ENCODE data around the gene ERICH6. TPM values are rescaled to one million over a fixed set of nuclear protein-coding genes. Genes with fewer than 3 reads are reported as not detected.
"Not testable (repeated sequence)": the region's sequence is repeated elsewhere in the genome, so short reads cannot be mapped to it uniquely, and the experiment has no call there.

The ERICH6 gene
- total RNA-seq, 1 experiment from 2014 or later, result not detected

GRCh38 chr3:150623945-150624344 is 79.8 kb downstream of the ERICH6 start:
- intact Hi-C loops (cut with micrococcal nuclease), result no loop called here

GRCh38 chr3:150622955-150623354 is 80.8 kb downstream of the ERICH6 start:
- peak; percentile 11 for DNase-seq (ENCODE audit: unreplicated experiment)
- H3K4me1 Mint-ChIP-seq (ENCODE audit: insufficient read depth, unreplicated experiment); intact Hi-C loops (cut with micrococcal nuclease); H3K9me3 Mint-ChIP-seq (ENCODE audit: unreplicated experiment); H3K4me3 Mint-ChIP-seq (ENCODE audit: unreplicated experiment); H3K27me3 Mint-ChIP-seq (ENCODE audit: insufficient read depth, unreplicated experiment); H3K27ac Mint-ChIP-seq (ENCODE audit: low read depth, unreplicated experiment); BruUV-seq (replicated peaks); POLR2A ChIA-PET; CTCF ChIA-PET: not testable (repeated sequence)
- peaks cover 20% of the 10 kb centered on the region for H3K36me3 Mint-ChIP-seq (ENCODE audit: insufficient read depth, unreplicated experiment)

More at GRCh38 chr3:150623945-150624344, 79.8 kb downstream of the ERICH6 start:
- POLR2A ChIA-PET, result interaction anchor here (0.6 to 0.8 kb wide), 2 partner anchors 79 to 214 kb away, joined by 3 read pairs; no protein-coding TSS in a partner anchor
- DNase-seq (ENCODE audit: unreplicated experiment), result no peak
- Mint-ChIP-seq H3K4me3 (ENCODE audit: unreplicated experiment) (no peak overlapping the region), H3K4me1 (ENCODE audit: insufficient read depth, unreplicated experiment) (peaks cover 7% of the 10 kb centered on the region), H3K36me3 (ENCODE audit: insufficient read depth, unreplicated experiment) (peaks cover 28% of the 10 kb centered on the region), H3K27ac (ENCODE audit: low read depth, unreplicated experiment) (no peak overlapping the region), H3K9me3 (ENCODE audit: unreplicated experiment) (no peaks in the 10 kb centered on the region), H3K27me3 (ENCODE audit: insufficient read depth, unreplicated experiment) (no peaks in the 10 kb centered on the region)
- no TSS peak for BruUV-seq (replicated peaks)
- no peak for TF ChIP-seq CTCF (IDR thresholded peaks at IDR 0.05; ENCODE audit: unreplicated experiment)
- CTCF ChIA-PET, result no interaction called here

- Mint-ChIP-seq H3K27me3 (ENCODE audit: insufficient read depth, unreplicated experiment) (no peaks in the 10 kb centered on the region), H3K9me3 (ENCODE audit: unreplicated experiment) (no peaks in the 10 kb centered on the region), H3K4me3 (ENCODE audit: unreplicated experiment) (no peak overlapping the region), H3K4me1 (ENCODE audit: insufficient read depth, unreplicated experiment) (peaks cover 7% of the 10 kb centered on the region), H3K36me3 (ENCODE audit: insufficient read depth, unreplicated experiment) (peaks cover under 1% of the 10 kb centered on the region), H3K27ac (ENCODE audit: low read depth, unreplicated experiment) (no peak overlapping the region)
- CTCF ChIA-PET, result no interaction called here
- POLR2A ChIA-PET, result no interaction called here
- BruUV-seq (replicated peaks), result no TSS peak
- no peak for DNase-seq (ENCODE audit: unreplicated experiment)
- TF ChIP-seq CTCF (IDR thresholded peaks at IDR 0.05; ENCODE audit: unreplicated experiment), result no peak
- intact Hi-C loops (cut with micrococcal nuclease), result no loop called here
These were observed 83.6 kb downstream of the ERICH6 start for GRCh38 chr3:150620002-150620689.

GRCh38 chr3:150613709-150614480 is 89.8 kb downstream of the ERICH6 start:
- POLR2A ChIA-PET, result interaction anchor here (0.6 to 1.1 kb wide), 2 partner anchors 11 to 43 kb away, joined by 3 to 4 read pairs; partner anchors contain the start of gene SELENOT
- Mint-ChIP-seq H3K4me1 (ENCODE audit: insufficient read depth, unreplicated experiment) (peaks cover 10% of the 10 kb centered on the region), H3K27ac (ENCODE audit: low read depth, unreplicated experiment) (no peak overlapping the region), H3K27me3 (ENCODE audit: insufficient read depth, unreplicated experiment) (no peaks in the 10 kb centered on the region), H3K4me3 (ENCODE audit: unreplicated experiment) (no peak overlapping the region), H3K9me3 (ENCODE audit: unreplicated experiment) (no peaks in the 10 kb centered on the region), H3K36me3 (ENCODE audit: insufficient read depth, unreplicated experiment) (peaks cover 28% of the 10 kb centered on the region)
- no TSS peak for BruUV-seq (replicated peaks)
- TF ChIP-seq CTCF (IDR thresholded peaks at IDR 0.05; ENCODE audit: unreplicated experiment), result no peak
- no peak for DNase-seq (ENCODE audit: unreplicated experiment)
- CTCF ChIA-PET, result interaction anchor here (0.6 kb wide), 1 partner anchor 909 kb away, joined by 4 read pairs; no protein-coding TSS in a partner anchor
- intact Hi-C loops (cut with micrococcal nuclease), result no loop called here

Data from MCF 10A (cell line).